Erythroblast (primary cell): Measurements from ENCODE around the gene NELFCD.

ENCODE experiments used
- DNase-seq, 2 experiments: peaks; one replicate each; lab custom pipeline; 2025; lab: John Stamatoyannopoulos, UW
- GATA1 ChIP-seq: IDR thresholded peaks from 2 replicates; pipeline ENCODE4 v1.6.1; 2011; ENCODE audit warnings: low read depth, mild to moderate bottlenecking, control low read depth, low read length, moderate library complexity
- POLR2A ChIP-seq: IDR thresholded peaks from 2 replicates; pipeline ENCODE4 v1.6.1; 2011; ENCODE audit warnings: mild to moderate bottlenecking, low read length

NELFCD gene

GRCh38 chr20:58984691-58985090 lies 3.6 kb downstream of the NELFCD start:
- DNase-seq: no peak
- no peak for TF ChIP-seq POLR2A
- no peak for TF ChIP-seq GATA1

- TF ChIP-seq POLR2A (no peak), GATA1 (no peak)
- no peak for DNase-seq
These were observed 4.6 kb downstream of the NELFCD start for GRCh38 chr20:58985656-58986055.

GRCh38 chr20:58986286-58986967 lies 5.4 kb downstream of the NELFCD start:
- TF ChIP-seq POLR2A (no peak), GATA1 (no peak)

DNA sequence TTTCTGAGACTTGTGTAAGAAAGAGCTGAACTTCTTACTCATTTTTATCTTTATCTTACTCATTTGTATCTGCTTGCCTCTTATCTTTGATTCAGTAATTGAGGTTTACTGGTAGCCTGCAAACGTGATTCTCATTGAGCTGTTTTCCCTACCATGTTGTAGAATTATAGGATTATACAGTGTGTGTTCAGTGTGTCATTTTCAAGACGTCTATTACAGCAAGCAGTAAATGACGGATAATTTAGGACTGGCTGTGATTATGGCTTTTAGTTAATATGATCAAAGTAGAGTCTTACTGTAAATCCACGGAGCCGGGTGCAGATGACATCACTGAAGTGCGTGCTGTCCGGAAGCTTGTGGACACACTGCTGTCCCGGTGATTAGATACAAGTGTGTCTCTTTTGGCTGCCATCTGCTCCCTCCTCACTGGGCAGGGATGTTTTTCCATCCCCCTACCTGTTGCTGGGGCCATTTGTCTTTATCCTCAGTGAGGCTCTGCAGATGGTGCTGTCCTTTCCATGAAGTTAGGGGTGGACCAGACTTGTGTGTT lies 6.0 kb downstream of the NELFCD start:
- no peak for DNase-seq
- TF ChIP-seq GATA1 (no peak), POLR2A (no peak)

More at GRCh38 chr20:58986286-58986967, 5.4 kb downstream of the NELFCD start:
- DNase-seq: no peak

- DNase-seq: no peak
- TF ChIP-seq GATA1 (no peak), POLR2A (no peak)
These were observed 6.9 kb downstream of the NELFCD start for GRCh38 chr20:58987790-58988564.

DNA sequence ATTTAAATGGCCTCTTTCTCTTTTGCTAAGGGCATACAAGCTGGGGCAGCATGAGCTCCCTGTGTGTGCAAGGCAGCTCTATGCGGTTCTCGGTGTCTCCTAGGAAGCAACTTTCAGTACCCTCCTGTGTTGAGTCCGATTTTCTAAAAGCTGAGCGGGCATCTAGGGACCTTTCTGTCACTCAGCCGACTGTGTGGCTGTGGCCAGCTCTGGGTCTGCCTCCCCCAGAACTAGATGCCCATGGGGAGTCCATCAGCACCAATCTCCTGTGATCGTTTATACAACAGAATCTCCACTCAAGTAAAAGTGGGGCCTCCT lies 7.5 kb downstream of the NELFCD start:
- DNase-seq: no peak
- TF ChIP-seq GATA1: no peak
- no peak for TF ChIP-seq POLR2A

DNA sequence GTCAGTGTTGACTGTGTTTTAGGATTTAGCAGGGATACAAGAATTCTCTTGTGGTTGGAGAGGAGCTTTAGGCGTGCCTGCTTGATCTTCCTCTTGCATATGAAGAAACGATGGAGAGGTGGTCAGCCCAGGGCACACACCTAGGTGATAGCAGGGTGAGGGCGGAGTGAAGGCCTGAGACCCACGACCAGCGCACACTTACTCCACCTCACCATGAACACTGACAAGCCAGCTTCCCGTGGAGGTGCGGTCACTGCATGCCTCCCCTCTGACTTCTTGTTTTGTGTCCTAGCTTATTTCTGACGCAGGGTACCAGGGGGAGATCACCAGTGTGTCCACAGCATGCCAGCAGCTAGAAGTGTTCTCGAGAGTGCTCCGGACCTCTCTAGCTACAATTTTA lies 8.1 kb downstream of the NELFCD start:
- TF ChIP-seq POLR2A (no peak), GATA1 (no peak)
- DNase-seq: no peak

DNA sequence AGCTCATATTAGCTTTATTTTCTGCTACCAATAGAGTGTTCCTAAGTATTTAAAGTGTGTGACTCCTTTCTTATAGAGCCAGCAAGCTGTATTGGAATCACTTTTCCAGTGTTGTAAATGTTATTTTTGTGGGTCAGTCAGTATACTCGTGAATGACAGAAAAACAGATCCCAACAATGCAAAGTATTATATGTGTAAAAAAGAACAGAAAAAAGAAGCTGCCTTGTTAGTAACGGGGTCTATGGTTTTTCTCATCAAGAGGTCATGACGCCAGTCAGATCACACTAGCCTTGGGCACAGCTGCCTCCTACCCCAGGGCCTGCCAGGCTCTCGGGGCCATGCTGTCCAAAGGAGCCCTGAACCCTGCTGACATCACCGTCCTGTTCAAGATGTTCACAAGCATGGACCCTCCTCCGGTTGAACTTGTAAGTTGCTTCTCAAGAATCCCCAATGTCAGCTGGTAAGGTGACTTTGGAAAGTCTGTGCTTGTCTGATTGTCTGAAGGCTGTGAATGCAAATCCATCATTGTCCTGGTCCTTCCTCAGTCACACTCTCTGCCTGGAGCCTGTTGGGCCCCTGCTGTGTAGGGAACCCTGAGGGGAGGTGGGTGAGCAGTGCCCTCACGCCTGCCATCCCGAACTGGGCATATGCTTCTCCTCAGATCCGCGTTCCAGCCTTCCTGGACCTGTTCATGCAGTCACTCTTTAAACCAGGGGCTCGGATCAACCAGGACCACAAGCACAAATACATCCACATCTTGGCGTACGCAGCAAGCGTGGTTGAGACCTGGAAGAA lies 9.8 kb downstream of the NELFCD start:
- no peak for DNase-seq
- TF ChIP-seq GATA1 (no peak), POLR2A (no peak)

GRCh38 chr20:58991715-58992114 lies 10.7 kb downstream of the NELFCD start:
- DNase-seq: no peak
- TF ChIP-seq POLR2A: no peak
- no peak for TF ChIP-seq GATA1

GRCh38 chr20:58992911-58993310 lies 11.9 kb downstream of the NELFCD start:
- DNase-seq: no peak
- TF ChIP-seq GATA1: no peak
- no peak for TF ChIP-seq POLR2A

DNA sequence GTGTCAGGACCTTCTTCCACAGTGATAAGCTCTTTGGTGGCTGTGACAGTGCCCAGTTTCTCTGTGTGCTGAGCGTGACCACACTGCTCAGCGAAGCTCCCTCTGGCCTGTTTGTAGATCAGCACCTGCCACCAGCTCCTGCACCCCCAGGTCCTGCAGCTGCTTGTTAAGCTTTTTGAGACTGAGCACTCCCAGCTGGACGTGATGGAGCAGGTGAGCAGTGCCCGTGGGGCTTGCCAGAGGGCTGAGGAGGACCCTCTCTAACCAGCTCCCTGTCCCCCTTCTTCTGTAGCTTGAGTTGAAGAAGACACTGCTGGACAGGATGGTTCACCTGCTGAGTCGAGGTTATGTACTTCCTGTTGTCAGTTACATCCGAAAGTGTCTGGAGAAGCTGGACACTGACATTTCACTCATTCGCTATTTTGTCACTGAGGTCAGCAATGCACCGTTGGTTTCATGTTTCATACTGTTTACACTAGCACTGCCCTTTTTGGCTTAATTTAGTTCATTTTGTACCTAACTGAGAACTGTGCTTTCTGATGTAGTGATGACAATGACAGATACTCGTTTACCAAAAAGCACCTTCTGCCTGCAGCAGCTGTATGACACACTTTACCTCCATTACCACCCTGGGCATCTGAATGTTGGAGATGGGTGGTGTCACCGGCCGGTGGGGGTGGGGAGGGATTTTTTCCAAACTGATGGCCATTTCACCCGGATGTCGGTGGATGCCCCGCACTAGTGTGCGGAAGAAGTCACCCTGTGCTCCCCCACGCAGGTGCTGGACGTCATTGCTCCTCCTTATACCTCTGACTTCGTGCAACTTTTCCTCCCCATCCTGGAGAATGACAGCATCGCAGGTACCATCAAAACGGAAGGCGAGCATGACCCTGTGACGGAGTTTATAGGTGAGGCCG lies 12.5 kb downstream of the NELFCD start:
- no peak for DNase-seq
- TF ChIP-seq POLR2A (no peak), GATA1 (no peak)

- TF ChIP-seq GATA1 (no peak), POLR2A (no peak)
- DNase-seq: no peak
These were observed 13.5 kb downstream of the NELFCD start for GRCh38 chr20:58994390-58995159.
